GM12872 (cell line): ENCODE results near the gene TIAM1.

ENCODE experiments used
- TF ChIP-seq, protein P1 (sequence below): IDR thresholded peaks from 3 replicates; pipeline ENCODE4 v1.5.1; 2011; ENCODE audit warnings: low read depth, mild to moderate bottlenecking, low read length, moderate library complexity; ENCODE audit not compliant: insufficient read depth

Gene TIAM1

DNA sequence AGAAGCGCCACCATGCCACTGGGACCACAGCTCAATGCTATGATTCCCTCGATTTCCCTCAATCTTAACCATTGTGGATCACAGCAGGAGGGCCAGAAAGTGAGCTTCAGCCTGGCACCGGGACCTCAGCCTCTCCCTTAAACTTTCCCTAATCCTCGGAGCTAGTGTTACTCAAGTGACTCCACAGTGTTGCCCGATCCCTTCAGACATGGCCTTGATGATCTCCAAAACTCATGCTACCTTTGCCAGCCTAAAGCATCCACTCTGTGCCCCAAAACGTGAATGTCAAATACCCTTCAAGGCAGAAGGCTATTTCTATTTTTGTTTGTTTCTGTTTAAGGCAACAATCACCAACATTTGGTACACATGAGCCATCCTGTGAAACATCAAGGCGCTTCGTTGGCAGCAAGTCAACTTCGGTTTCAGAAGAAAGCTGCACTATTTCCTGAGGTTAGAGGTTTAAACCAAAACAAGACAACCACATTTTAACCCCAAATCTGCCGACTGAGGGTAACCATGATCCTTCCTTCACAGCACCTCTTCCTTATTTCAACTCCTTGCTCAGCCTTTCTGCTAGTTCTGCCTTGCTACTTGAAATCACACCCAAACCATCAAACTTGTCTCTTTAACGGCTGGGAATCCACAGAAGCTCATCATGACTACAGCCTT lies 211.4 kb downstream of the TIAM1 start:
- TF ChIP-seq, protein P1, sequence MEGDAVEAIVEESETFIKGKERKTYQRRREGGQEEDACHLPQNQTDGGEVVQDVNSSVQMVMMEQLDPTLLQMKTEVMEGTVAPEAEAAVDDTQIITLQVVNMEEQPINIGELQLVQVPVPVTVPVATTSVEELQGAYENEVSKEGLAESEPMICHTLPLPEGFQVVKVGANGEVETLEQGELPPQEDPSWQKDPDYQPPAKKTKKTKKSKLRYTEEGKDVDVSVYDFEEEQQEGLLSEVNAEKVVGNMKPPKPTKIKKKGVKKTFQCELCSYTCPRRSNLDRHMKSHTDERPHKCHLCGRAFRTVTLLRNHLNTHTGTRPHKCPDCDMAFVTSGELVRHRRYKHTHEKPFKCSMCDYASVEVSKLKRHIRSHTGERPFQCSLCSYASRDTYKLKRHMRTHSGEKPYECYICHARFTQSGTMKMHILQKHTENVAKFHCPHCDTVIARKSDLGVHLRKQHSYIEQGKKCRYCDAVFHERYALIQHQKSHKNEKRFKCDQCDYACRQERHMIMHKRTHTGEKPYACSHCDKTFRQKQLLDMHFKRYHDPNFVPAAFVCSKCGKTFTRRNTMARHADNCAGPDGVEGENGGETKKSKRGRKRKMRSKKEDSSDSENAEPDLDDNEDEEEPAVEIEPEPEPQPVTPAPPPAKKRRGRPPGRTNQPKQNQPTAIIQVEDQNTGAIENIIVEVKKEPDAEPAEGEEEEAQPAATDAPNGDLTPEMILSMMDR = no peak

DNA sequence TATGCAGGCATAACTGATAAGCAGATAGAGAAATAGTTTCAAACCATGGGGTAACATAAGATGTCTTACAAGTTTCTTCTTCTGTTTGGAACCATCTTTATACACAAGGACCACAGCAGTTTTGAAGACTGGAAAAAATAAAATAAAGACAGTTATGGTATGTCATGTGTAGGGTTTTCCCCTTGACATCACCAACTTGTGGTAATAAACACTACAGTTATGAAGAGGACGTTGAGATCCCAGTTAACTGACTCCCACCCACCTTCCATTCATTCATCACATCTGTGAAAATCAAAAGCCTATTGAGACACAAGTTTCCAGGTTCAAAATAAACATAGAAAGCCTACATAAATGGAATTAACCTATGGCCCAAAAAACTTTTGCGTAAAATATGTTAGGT lies 213.2 kb downstream of the TIAM1 start:
- TF ChIP-seq, protein P1 = no peak

DNA sequence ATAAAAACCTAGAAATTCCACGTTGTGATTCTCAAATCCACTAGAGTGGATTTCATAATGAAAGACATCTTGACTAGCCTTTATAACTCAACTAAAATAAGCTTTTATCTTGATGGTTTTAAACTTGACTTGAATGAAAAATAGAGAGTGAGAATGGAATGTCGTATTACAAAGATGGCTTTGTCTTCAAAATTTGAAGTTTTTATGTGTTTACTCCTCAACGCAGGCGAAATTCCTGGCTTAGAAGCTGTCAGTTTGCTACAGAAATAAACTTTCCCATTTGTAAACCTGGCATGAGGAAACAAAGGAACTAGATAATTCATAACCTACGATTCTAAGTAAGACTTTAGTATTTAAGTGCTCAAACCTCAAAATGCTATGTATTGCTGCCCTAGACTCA lies 215.8 kb downstream of the TIAM1 start:
- TF ChIP-seq, protein P1 = no peak

DNA sequence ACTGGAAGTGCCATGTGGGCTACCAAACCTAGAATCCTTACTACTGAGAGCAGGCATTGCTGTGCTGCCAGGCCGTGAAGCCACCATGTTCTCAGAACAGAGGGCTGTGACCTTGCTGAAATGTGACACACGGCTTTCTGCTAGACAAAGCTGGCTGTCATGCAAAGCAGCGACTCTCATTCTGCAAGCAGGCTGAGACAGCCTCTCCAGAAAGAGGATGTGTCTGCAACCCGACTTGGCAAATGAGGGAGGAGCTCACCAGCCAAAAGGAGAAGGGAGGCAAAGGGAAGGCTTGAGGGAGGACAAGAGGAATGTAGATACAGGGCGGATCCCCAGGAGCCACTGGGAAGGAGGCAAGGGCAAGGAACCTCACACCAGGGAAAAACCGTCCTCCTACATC lies 220.1 kb downstream of the TIAM1 start:
- TF ChIP-seq, protein P1 = no peak

DNA sequence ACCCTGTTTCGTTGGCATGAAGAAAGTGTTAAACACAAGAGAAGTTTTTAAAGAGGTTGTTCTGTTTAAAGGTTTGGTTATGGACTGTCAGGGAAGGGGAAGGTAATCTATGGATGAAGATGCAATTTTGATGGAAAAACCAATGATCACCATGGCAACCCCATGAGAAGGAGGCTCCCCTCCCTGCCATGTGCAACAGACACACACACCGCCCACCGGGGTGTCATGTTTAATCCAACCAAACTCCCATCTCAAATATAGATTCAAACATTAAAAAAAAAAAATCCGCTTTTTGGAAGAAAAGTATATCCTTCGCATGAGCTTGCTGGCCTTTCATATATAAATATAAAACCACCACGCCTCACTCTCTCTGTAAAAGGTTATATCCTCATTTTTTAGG lies 224.9 kb downstream of the TIAM1 start:
- TF ChIP-seq, protein P1 = no peak

DNA sequence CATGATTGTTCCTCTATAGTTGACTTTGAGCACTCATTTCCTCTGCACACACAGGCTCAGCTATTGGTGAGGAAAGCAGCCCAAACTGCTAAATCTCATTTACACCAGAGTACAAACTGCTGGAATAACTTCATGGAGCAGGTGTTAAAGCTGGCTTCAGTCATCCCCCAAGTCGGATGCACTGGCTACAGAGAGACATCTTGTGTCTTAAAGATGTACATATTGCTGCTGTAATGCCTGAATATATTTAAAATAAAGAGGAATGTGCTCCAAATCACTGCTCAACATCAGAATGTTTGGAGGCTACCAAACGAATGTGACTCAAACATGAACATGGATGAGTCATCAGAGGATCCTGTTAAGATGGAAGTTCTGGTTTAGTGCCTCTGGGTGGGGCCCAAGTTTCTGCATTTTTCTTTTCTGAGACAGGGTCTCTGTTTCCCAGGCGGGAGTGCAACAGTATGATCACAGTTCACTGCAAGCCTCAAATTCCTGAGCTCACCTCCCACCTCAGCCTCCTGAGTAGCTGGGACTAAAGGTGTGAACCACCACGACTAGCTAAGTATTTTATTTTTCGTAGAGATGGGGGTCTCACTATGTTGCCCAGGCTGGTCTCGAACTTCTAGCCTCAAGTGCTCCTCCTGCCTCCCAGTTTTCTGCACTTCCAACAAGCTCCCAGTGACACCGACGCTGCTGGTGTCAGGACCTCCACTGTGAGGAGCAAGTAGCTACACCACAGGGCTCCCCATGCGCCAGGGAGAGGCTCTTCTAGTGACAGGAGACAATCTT lies 226.7 kb downstream of the TIAM1 start:
- TF ChIP-seq, protein P1 = no peak

DNA sequence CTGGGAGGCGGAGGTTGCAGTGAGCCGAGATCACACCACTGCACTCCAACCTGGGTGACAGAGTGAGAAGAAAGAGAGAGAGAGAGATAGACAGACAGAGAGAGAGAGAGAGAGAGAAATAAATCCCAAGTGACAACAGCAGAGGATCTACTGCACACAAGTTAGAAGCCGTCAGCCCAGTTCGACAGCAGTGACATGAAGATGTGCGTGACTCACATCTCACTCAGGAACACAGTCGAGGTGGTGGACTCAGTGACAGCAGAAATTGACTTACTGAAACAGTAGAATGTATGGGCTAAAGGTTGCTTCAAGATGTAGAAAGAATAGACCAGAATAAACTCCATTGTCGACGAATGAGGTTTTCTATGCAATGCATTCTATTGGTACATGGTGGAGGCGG lies 228.8 kb downstream of the TIAM1 start:
- TF ChIP-seq, protein P1 = no peak
